NCI-H748 (cell line): Measurements from ENCODE around the gene RAMP2.
A peak's percentile ranks its signal among the peaks of the same experiment; 100 is the strongest.

Source experiments
- DNase-seq: peaks from one replicate; lab custom pipeline; 2025; ENCODE audit not compliant: unreplicated experiment; lab: John Stamatoyannopoulos, UW

RAMP2 gene

GRCh38 chr17:42791948-42792347 lies 30.9 kb downstream of the RAMP2 start:
- no peak for DNase-seq

DNA sequence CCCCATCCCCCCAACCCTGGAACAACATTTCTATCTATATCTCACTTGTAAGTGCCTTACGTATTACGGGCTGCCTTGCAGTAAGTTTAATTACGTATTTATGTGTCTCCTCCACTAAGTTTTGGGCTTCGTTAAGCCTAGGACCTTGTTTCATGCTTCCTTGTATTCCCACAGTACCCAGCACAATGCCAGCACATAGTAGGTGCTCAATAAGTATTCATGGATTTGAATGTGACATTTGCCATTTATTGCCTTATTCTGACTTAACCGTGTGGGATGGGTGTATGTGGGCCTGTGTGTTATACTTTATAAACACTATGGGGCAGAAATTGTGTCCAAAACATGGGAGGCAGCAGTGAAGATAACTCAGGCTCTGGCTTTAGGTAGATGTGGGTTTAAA lies 31.5 kb downstream of the RAMP2 start:
- no peak for DNase-seq

- DNase-seq, result no peak
Measured at GRCh38 chr17:42795061-42795460, 34.0 kb downstream of the RAMP2 start.

DNA sequence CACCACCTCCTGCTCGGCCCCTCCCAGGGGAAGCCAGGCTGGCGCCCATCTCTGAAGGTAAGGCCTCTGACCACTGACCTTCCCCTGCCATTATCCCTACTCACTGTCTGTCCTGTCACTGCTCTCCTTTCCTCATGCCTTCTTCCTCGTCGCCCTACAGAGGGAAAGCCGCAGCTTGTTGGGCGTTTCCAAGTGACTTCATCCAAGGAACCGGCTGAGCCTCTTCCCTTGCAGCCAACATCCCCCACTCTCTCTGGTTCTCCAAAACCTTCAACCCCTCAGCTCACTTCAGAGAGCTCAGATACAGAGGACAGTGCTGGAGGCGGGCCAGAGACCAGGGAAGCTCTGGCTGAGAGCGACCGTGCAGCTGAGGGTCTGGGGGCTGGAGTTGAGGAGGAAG lies 34.4 kb downstream of the RAMP2 start:
- DNase-seq, result no peak

DNA sequence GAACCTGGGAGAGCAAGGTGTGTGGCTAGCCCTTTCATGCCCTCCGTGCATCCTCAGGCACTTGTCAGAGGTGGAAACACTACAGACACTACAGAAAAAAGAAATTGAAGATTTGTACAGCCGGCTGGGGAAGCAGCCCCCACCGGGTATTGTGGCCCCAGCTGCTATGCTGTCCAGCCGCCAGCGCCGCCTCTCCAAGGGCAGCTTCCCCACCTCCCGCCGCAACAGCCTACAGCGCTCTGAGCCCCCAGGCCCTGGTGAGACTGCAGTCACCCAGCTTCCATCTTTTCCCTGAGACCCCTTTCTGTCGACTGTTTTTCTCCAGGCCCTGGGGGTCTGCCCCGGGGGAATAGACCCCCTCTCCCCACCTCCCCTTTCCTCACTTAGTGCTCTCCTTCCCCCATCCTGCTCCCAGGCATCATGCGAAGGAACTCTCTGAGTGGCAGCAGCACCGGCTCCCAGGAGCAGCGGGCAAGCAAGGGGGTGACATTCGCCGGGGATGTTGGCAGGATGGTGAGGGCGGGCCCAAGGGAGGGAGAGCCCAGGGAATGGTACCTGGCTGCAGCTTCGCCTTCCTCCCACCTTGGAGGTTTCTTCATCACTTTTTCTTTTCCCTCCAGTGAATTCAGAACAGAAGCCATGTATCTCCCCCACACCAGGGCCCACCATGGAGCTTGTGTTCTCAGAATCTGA lies 35.2 kb downstream of the RAMP2 start:
- DNase-seq, result no peak

GRCh38 chr17:42797067-42798007 lies 36.3 kb downstream of the RAMP2 start:
- no peak for DNase-seq

DNA sequence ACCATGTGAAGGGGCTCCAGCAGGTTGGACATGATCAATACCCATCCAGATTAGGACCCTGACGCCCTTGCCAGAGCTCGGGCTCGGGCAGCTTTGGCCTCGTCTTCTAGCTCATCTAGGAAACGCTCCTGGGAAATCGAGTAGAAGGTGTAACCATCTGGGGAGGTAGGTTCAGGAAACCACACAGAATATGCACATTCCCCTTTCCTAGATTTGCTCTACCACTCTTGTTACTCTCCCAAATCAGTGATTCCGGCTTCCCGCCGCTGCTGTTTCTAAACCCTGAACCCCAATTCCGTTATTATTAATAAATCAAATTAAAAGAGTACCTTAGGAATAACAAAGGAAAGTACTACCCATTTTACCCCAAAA lies 37.0 kb downstream of the RAMP2 start:
- no peak for DNase-seq

DNA sequence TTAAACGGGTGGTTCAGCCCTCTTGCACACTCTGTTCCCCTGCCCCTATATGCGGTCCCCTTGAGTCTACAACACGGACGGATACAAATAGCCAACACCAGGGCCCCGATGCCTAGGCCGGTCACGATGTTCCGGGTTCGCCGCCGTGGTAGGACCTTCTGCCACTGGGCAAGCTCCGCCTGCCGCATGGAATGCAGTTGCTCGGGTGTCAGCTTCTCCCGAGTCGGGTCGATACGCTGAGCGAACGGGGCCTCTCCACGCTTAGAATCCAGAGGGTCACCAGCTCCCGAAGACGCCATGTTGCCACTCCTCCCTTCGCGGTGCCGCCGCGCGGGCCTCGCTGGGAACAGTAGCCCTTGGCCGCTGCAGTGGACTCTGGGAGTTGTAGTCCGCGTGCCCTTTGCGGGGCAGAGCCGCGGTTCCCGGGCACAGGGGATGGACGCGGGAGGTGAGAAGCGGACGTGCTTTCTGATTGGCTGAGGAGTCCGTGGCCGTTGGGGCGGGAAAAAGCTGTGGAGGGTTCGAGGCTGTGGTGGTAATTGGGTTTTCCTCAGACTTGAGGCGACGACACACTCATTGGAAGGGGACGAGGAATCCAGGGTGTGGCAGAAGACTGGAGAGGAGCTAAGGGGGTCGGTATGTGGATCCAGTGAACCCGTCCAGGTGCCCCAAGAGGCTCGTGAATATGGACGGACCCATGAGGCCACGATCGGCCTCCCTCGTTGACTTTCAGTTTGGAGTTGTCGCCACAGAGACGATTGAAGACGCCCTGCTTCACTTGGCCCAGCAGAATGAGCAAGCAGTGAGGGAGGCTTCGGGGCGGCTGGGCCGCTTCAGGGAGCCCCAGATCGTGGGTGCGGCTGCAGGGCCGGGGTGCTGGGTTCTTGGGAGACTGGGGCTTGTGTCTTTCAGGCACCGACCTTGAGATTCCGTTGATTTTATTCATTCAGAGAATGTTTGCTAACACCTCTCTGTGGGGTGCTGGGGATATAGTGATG lies 37.7 kb downstream of the RAMP2 start, which contains the start of the genes CNTD1 and COA3:
TSS of gene CNTD1 (plus strand) at position 479 of the 998 bp plus-strand sequence. CDS start at position 686, 207 bp downstream.
TSS of gene COA3 (minus strand) at position 322 of the 998 bp plus-strand sequence. CDS start at position 299, 23 bp downstream.
- DNase-seq, result peak; percentile 91

GRCh38 chr17:42803074-42803883 lies 42.3 kb downstream of the RAMP2 start:
- no peak for DNase-seq

GRCh38 chr17:42804918-42805367 lies 43.9 kb downstream of the RAMP2 start:
- peak; percentile 59 for DNase-seq

DNA sequence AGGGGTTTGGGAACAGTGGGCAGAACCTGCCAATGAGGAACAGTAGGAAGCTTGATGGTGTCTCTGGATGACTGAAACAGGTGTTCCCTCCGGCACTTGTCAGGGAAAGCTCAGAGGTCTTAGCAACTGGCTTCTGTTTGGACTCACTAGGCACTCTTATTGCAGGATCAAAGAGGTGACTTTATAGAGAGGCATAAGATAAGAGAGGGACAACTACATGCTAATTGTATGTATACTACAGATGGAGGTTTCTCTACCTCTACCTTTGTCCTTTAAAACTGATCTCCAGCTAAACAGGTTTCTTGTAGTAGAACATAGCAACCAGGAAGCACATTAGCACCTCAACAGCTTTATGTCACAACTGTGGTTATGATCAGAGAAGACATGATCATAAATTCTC lies 45.2 kb downstream of the RAMP2 start:
- DNase-seq, result no peak

- no peak for DNase-seq
Measured at GRCh38 chr17:42809250-42809649, 48.2 kb downstream of the RAMP2 start.
